ENCODE measurements around the gene EMID1.
A peak's percentile ranks its signal among the peaks of the same experiment; 100 is the strongest.

The EMID1 gene

DNA sequence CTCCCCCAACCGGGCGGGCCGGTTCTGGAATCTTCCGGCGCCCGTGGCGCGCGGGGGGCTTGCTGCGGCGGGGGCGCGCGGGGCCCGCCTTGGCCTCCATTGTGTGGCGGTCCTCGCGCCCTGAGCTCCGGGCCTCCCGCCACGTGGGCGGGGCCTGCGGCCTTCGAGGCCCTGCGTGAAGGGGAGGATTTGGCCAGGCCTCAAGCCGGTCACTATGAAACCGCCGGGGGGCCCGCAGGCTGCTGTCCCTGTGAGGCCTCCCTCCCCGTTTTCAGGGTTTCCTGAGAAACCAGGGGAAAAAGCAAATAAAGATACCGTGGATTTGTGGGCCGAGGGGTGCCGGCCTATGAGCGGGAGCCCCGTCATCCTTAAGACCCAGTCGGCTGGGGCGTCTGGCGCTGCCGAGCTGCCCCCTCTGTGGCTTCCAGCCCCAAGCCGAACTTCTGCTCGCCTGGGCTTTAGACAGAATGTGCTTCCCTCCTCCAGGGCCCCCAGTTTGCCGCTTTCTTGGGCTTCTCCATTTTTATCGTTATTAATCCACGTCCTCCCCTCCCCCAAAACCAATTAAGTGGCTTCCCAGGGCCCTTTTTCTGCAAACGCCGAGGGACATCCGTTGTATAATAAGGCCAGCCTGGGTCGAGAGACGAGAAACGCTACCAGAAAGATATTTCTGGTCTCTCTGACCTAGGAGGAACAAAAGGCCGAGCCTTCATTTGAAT, 63.0 kb downstream of the EMID1 start:
- Histone ChIP-seq H3K4me1 (ENCODE audit: control insufficient read depth, insufficient read depth, low read length) (peaks cover 7% of the 10 kb centered on the region), H3K36me3 (ENCODE audit: control insufficient read depth in 2 of 2, insufficient read depth in 1 of 2, low read length in 2 of 2) (peaks cover 21 to 80% of the 10 kb centered on the region in 2 experiments), H3K9me3 (ENCODE audit: control insufficient read depth, insufficient read depth, low read depth, low read length) (no peaks in the 10 kb centered on the region), H3K27ac (ENCODE audit: extremely low read depth, low read depth, low read length) (peak overlapping the region; percentile 99), H3K4me3 (ENCODE audit: low read depth, low read length) (peak overlapping the region; percentile 75)
- CTCF ChIA-PET, result interaction anchor here (0.7 to 0.9 kb wide), 3 partner anchors 23 to 145 kb away, joined by 3 read pairs; no protein-coding TSS in a partner anchor
- POLR2A ChIA-PET, result interaction anchor here (0.8 to 2.2 kb wide), 4 partner anchors 23 to 120 kb away, joined by 3 to 8 read pairs (median 4); partner anchors contain the start of genes AP1B1 and EMID1
- TF ChIP-seq ZNF677 (tag by site-specific recombination; IDR thresholded peaks at IDR 0.05) (0 out of 2 replicates have a peak, but pooled peaks have one; percentile 12), ZFHX2 (tag by site-specific recombination; conservative IDR thresholded peaks at IDR 0.05) (peak; percentile 48), YY2 (tag by site-specific recombination; IDR thresholded peaks at IDR 0.05) (peak; percentile 9; the same call in 1 of the 2 replicates), ZSCAN30 (tag by site-specific recombination; IDR thresholded peaks at IDR 0.05) (peak; percentile 96), ZNF560 (tag by site-specific recombination; IDR thresholded peaks at IDR 0.05; ENCODE audit: borderline replicate concordance) (no peak), ZNF366 (tag by site-specific recombination; conservative IDR thresholded peaks at IDR 0.05) (no peak), ZNF660 (tag by site-specific recombination; IDR thresholded peaks at IDR 0.05) (peak; percentile 37; the same call in 1 of the 2 replicates), ZNF571 (tag by site-specific recombination; IDR thresholded peaks at IDR 0.05) (no peak), ZNF140 (tag by site-specific recombination; IDR thresholded peaks at IDR 0.05) (no peak), IKZF3 (tag by site-specific recombination; IDR thresholded peaks at IDR 0.05) (0 out of 2 replicates have a peak, but pooled peaks have one; percentile 43), TCF7L2 (IDR thresholded peaks at IDR 0.05; ENCODE audit: borderline replicate concordance, low read depth, low read length) (no peak), ZNF555 (tag by site-specific recombination; conservative IDR thresholded peaks at IDR 0.05) (no peak), KLF10 (tag by site-specific recombination; IDR thresholded peaks at IDR 0.05) (peak; percentile 45; the same call in 1 of the 2 replicates), ZNF341 (tag by site-specific recombination; IDR thresholded peaks at IDR 0.05; ENCODE audit: low read depth) (peak; percentile 87), ZNF600 (tag by site-specific recombination; IDR thresholded peaks at IDR 0.05) (no peak), MEIS1 (CRISPR knock-in tag; IDR thresholded peaks at IDR 0.05; ENCODE audit: borderline replicate concordance) (no peak), ZNF350 (tag by site-specific recombination; IDR thresholded peaks at IDR 0.05) (no peak), MZF1 (tag by site-specific recombination; IDR thresholded peaks at IDR 0.05; ENCODE audit: borderline replicate concordance) (no peak), SCRT1 (tag by site-specific recombination; IDR thresholded peaks at IDR 0.05; ENCODE audit: borderline replicate concordance) (no peak), ZBTB21 (tag by site-specific recombination; IDR thresholded peaks at IDR 0.05) (no peak)
- TF ChIP-seq, protein P1, sequence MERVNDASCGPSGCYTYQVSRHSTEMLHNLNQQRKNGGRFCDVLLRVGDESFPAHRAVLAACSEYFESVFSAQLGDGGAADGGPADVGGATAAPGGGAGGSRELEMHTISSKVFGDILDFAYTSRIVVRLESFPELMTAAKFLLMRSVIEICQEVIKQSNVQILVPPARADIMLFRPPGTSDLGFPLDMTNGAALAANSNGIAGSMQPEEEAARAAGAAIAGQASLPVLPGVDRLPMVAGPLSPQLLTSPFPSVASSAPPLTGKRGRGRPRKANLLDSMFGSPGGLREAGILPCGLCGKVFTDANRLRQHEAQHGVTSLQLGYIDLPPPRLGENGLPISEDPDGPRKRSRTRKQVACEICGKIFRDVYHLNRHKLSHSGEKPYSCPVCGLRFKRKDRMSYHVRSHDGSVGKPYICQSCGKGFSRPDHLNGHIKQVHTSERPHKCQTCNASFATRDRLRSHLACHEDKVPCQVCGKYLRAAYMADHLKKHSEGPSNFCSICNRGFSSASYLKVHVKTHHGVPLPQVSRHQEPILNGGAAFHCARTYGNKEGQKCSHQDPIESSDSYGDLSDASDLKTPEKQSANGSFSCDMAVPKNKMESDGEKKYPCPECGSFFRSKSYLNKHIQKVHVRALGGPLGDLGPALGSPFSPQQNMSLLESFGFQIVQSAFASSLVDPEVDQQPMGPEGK (tag by site-specific recombination; IDR thresholded peaks at IDR 0.05), result no peak
- TF ChIP-seq, protein P2, sequence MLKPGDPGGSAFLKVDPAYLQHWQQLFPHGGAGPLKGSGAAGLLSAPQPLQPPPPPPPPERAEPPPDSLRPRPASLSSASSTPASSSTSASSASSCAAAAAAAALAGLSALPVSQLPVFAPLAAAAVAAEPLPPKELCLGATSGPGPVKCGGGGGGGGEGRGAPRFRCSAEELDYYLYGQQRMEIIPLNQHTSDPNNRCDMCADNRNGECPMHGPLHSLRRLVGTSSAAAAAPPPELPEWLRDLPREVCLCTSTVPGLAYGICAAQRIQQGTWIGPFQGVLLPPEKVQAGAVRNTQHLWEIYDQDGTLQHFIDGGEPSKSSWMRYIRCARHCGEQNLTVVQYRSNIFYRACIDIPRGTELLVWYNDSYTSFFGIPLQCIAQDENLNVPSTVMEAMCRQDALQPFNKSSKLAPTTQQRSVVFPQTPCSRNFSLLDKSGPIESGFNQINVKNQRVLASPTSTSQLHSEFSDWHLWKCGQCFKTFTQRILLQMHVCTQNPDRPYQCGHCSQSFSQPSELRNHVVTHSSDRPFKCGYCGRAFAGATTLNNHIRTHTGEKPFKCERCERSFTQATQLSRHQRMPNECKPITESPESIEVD (tag by site-specific recombination; IDR thresholded peaks at IDR 0.05), result no peak
- TF ChIP-seq, protein P3, sequence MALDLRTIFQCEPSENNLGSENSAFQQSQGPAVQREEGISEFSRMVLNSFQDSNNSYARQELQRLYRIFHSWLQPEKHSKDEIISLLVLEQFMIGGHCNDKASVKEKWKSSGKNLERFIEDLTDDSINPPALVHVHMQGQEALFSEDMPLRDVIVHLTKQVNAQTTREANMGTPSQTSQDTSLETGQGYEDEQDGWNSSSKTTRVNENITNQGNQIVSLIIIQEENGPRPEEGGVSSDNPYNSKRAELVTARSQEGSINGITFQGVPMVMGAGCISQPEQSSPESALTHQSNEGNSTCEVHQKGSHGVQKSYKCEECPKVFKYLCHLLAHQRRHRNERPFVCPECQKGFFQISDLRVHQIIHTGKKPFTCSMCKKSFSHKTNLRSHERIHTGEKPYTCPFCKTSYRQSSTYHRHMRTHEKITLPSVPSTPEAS (tag by site-specific recombination; IDR thresholded peaks at IDR 0.05), result no peak
- TF ChIP-seq, protein P4, sequence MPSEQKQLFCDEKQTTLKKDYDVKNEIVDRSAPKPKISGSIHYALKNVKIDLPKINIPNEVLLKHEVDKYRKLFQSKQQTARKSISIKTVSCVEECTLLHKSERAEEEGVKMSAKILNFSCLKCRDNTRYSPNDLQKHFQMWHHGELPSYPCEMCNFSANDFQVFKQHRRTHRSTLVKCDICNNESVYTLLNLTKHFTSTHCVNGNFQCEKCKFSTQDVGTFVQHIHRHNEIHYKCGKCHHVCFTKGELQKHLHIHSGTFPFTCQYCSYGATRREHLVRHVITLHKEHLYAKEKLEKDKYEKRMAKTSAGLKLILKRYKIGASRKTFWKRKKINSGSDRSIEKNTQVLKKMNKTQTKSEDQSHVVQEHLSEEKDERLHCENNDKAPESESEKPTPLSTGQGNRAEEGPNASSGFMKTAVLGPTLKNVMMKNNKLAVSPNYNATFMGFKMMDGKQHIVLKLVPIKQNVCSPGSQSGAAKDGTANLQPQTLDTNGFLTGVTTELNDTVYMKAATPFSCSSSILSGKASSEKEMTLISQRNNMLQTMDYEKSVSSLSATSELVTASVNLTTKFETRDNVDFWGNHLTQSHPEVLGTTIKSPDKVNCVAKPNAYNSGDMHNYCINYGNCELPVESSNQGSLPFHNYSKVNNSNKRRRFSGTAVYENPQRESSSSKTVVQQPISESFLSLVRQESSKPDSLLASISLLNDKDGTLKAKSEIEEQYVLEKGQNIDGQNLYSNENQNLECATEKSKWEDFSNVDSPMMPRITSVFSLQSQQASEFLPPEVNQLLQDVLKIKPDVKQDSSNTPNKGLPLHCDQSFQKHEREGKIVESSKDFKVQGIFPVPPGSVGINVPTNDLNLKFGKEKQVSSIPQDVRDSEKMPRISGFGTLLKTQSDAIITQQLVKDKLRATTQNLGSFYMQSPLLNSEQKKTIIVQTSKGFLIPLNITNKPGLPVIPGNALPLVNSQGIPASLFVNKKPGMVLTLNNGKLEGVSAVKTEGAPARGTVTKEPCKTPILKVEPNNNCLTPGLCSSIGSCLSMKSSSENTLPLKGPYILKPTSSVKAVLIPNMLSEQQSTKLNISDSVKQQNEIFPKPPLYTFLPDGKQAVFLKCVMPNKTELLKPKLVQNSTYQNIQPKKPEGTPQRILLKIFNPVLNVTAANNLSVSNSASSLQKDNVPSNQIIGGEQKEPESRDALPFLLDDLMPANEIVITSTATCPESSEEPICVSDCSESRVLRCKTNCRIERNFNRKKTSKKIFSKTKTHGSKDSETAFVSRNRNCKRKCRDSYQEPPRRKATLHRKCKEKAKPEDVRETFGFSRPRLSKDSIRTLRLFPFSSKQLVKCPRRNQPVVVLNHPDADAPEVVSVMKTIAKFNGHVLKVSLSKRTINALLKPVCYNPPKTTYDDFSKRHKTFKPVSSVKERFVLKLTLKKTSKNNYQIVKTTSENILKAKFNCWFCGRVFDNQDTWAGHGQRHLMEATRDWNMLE (tag by site-specific recombination; conservative IDR thresholded peaks at IDR 0.05; ENCODE audit: low read depth), result no peak
- TF ChIP-seq, protein P5, sequence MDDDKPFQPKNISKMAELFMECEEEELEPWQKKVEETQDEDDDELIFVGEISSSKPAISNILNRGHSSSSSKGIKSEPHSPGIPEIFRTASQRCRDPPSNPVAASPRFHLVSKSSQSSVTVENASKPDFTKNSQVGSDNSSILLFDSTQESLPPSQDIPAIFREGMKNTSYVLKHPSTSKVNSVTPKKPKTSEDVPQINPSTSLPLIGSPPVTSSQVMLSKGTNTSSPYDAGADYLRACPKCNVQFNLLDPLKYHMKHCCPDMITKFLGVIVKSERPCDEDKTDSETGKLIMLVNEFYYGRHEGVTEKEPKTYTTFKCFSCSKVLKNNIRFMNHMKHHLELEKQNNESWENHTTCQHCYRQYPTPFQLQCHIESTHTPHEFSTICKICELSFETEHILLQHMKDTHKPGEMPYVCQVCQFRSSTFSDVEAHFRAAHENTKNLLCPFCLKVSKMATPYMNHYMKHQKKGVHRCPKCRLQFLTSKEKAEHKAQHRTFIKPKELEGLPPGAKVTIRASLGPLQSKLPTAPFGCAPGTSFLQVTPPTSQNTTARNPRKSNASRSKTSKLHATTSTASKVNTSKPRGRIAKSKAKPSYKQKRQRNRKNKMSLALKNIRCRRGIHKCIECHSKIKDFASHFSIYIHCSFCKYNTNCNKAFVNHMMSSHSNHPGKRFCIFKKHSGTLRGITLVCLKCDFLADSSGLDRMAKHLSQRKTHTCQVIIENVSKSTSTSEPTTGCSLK (tag by site-specific recombination; IDR thresholded peaks at IDR 0.05), result no peak
